PFSK-1 (cell line): ENCODE data around the gene KCNQ5.

ENCODE experiments used
- FOXP2 ChIP-seq: optimal IDR thresholded peaks from 2 replicates; pipeline ENCODE3; 2011; ENCODE audit warnings: borderline replicate concordance, control low read depth, inconsistent platforms; ENCODE audit not compliant: insufficient read depth; ENCODE audit errors: extremely low read length, extremely low read depth
- POLR2AphosphoS5 ChIP-seq: IDR thresholded peaks from 2 replicates; pipeline ENCODE4 v1.6.1; 2012; ENCODE audit warnings: low read depth, mild to moderate bottlenecking, control low read depth, low read length, moderate library complexity
- SIN3A ChIP-seq: IDR thresholded peaks from 2 replicates; pipeline ENCODE4 v1.6.1; 2012; ENCODE audit warnings: mild to moderate bottlenecking, low read length, moderate library complexity, borderline replicate concordance; ENCODE audit not compliant: insufficient read depth
- TAF1 ChIP-seq: IDR thresholded peaks from 2 replicates; pipeline ENCODE4 v1.6.1; 2012; ENCODE audit warnings: low read length, control low read depth, borderline replicate concordance; ENCODE audit not compliant: insufficient read depth
- TF ChIP-seq, protein P1 (sequence below), 2 experiments: IDR thresholded peaks; 2 replicates each; pipeline versions ENCODE4 v1.6.1 to v1.8.0; 2011 to 2012; ENCODE audit warnings: low read depth in 2 of 2, low read length in 2 of 2, control low read depth in 1 of 2, inconsistent platforms in 1 of 2, mild to moderate bottlenecking in 1 of 2, moderate library complexity in 1 of 2; ENCODE audit not compliant: insufficient read depth in 1 of 2

Gene KCNQ5

DNA sequence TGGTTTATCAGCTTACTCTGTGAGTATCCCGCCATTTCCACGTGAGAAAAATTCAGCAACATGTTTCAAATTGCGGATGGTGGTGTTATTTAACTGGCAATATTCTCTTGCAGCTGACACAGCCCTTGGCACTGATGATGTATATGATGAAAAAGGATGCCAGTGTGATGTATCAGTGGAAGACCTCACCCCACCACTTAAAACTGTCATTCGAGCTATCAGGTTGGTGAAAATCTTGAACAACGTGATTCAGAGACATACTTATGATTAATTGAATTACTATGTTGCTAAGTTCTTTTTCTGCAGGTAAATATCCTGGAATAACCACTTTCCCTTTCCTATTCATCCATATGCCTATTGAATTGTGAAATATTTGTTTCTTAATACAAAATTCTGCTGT is 547.8 kb downstream of the KCNQ5 start:
- TF ChIP-seq TAF1 (no peak), FOXP2 (no peak), POLR2AphosphoS5 (no peak), SIN3A (no peak)
- TF ChIP-seq, protein P1, sequence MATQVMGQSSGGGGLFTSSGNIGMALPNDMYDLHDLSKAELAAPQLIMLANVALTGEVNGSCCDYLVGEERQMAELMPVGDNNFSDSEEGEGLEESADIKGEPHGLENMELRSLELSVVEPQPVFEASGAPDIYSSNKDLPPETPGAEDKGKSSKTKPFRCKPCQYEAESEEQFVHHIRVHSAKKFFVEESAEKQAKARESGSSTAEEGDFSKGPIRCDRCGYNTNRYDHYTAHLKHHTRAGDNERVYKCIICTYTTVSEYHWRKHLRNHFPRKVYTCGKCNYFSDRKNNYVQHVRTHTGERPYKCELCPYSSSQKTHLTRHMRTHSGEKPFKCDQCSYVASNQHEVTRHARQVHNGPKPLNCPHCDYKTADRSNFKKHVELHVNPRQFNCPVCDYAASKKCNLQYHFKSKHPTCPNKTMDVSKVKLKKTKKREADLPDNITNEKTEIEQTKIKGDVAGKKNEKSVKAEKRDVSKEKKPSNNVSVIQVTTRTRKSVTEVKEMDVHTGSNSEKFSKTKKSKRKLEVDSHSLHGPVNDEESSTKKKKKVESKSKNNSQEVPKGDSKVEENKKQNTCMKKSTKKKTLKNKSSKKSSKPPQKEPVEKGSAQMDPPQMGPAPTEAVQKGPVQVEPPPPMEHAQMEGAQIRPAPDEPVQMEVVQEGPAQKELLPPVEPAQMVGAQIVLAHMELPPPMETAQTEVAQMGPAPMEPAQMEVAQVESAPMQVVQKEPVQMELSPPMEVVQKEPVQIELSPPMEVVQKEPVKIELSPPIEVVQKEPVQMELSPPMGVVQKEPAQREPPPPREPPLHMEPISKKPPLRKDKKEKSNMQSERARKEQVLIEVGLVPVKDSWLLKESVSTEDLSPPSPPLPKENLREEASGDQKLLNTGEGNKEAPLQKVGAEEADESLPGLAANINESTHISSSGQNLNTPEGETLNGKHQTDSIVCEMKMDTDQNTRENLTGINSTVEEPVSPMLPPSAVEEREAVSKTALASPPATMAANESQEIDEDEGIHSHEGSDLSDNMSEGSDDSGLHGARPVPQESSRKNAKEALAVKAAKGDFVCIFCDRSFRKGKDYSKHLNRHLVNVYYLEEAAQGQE (IDR thresholded peaks at IDR 0.05; ENCODE audit: insufficient read depth in 1 of 2, low read depth in 2 of 2, low read length in 2 of 2): no peak

DNA sequence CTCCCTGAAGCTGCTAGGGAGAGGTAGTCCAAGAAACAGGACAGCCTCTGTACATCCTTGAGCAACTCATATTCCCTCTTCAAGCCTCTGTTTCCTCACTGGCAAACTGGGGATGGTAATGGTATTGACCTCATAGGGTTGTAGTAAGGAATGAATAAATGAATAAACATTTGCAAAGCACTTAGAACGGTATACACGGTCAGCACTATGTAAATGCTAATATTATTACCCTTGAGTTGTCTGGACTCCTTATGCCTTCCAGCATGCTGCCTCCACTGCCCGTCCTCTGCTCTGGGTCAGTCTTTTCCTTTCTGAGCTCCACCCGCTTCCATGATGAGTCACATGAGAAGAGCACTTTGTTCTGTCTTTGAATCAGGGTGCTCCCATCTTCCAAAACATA is 552.8 kb downstream of the KCNQ5 start:
- TF ChIP-seq FOXP2: no peak
- no peak for TF ChIP-seq SIN3A
- no peak for TF ChIP-seq POLR2AphosphoS5
- no peak for TF ChIP-seq TAF1
- TF ChIP-seq, protein P1 (IDR thresholded peaks at IDR 0.05; ENCODE audit: insufficient read depth in 1 of 2, low read depth in 2 of 2, low read length in 2 of 2): no peak

DNA sequence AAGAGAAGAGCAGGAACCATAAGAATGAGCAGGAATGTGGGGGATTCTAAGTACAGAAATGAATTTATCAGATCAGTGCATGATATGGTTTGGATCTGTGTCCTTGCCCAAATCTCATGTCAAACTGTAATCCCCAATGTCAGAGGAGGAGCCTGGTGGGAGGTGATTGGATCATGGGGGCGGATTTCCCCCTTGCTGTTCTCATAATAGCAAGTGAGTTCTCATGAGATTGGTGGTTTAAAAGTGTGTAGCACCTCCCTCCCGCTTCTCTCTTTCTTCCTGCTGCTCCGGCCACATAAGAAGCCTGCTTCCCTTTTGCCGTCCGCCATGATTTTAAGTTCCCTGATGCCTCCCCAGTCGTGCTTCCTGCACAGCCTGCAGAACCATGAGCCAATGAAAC is 554.2 kb downstream of the KCNQ5 start:
- TF ChIP-seq, protein P1 (IDR thresholded peaks at IDR 0.05; ENCODE audit: insufficient read depth in 1 of 2, low read depth in 2 of 2, low read length in 2 of 2): no peak
- TF ChIP-seq POLR2AphosphoS5 (no peak), TAF1 (no peak), FOXP2 (no peak), SIN3A (no peak)

DNA sequence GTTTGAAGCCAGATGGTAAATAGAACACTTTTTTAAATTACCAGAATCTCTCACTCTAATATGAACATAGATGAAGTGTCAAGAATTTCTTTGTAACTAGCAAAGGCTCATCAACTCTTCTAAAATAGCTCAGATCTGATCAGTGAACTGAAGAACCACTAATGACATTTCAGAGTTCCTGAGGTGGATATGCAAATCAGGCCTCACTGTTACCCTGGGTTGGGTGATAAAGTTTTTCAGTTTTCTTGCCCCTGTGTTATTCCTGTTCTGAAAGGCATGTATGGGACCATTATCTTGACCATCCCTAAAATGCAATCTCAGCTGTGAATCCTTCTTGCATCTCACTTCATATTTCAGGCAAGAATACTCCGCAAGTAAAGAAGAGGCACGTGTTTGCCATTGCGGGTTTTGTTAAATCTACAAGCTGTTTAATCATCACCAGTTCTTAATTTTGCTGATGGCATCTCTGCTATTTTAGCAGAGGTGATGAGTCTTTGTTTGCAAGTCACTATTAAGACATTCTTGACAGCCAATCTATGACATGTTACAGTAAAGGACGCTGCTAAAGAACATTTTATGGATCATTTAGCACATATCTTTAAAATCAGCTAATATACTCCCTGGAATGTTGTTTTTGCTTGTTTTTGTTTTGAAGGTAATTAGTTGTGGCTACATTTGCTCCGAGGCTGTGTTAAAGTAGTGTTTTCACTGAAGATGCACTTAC is 555.5 kb downstream of the KCNQ5 start:
- TF ChIP-seq, protein P1 (IDR thresholded peaks at IDR 0.05; ENCODE audit: insufficient read depth in 1 of 2, low read depth in 2 of 2, low read length in 2 of 2): no peak
- TF ChIP-seq SIN3A: no peak
- TF ChIP-seq POLR2AphosphoS5: no peak
- no peak for TF ChIP-seq FOXP2
- no peak for TF ChIP-seq TAF1
